Activated CD4-positive, alpha-beta memory T cell treated with anti-CD3 and anti-CD28 coated beads for 36 hours (primary cell): ENCODE data around the gene ADGRG2. TPM values are rescaled to one million over a fixed set of nuclear protein-coding genes. Genes with fewer than 3 reads are reported as not detected.

ENCODE experiments used
- CTCF ChIA-PET: fragments of 350-600 bp; sonication (Branson Sonifier 250); formaldehyde crosslinking; loops from one replicate; lab custom pipeline; 2021; ENCODE audit warnings: antibody characterized with exemption, inconsistent platforms; lab: Charles Lee
- POLR2A ChIA-PET: fragments of 350-600 bp; sonication (Branson Sonifier 250); formaldehyde crosslinking; loops from one replicate; lab custom pipeline; 2021; ENCODE audit warnings: antibody characterized with exemption; lab: Charles Lee
- DNase-seq: peaks from one replicate; pipeline ENCODE4 v3.0.0-alpha.2; 2020
- H3K27ac Mint-ChIP-seq: one replicate; pipeline ENCODE4 v1.8.0; 2021; ENCODE audit warnings: mixed read lengths
- H3K27me3 Mint-ChIP-seq: one replicate; pipeline ENCODE4 v1.8.0; 2021; ENCODE audit warnings: mixed read lengths
- H3K36me3 Mint-ChIP-seq: one replicate; pipeline ENCODE4 v1.8.0; 2021; ENCODE audit warnings: mixed read lengths
- H3K4me1 Mint-ChIP-seq: one replicate; pipeline ENCODE4 v1.8.0; 2021; ENCODE audit warnings: low read depth, mixed read lengths
- H3K4me3 Mint-ChIP-seq: one replicate; pipeline ENCODE4 v1.8.0; 2021; ENCODE audit warnings: mild to moderate bottlenecking, mixed read lengths
- H3K9me3 Mint-ChIP-seq: one replicate; pipeline ENCODE4 v1.8.0; 2021; ENCODE audit warnings: mixed read lengths
- intact Hi-C: fragments of 100-400 bp; cut with micrococcal nuclease; formaldehyde crosslinking; loops from one replicate; pipeline ENCODE4 v1.15.1; 2023
- total RNA-seq, 2 experiments: library from RNA; stranded (reverse); gene quantifications; one replicate each; pipeline ENCODE4 v1.2.3, GENCODE V29; 2021

The ADGRG2 gene
- total RNA-seq, 2 experiments from 2014 or later, result not detected

DNA sequence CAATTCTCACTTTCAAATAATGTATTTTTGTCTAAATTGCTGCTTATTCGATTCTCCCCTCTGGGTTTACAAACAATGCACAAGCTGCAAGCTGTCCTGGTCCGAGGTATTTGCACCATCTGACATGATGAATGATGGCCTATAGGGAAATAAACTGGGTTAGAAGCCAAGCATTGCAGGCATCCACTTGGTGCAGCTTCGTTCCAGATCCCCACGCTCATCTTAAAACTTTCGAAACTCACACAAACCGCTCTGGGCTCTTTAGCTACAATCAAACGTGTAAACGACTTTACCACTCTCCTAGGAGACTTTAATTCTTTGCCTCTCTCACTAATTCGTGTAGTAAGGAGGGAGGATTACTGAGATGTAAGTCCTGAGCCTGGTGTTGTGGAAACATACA is 157.4 kb downstream of the ADGRG2 start:
- no peak for DNase-seq
- H3K9me3 Mint-ChIP-seq, result no peaks in the 10 kb centered on the region
- no peaks in the 10 kb centered on the region for H3K36me3 Mint-ChIP-seq
- POLR2A ChIA-PET, result no interaction called here
- H3K27me3 Mint-ChIP-seq, result no peaks in the 10 kb centered on the region
- intact Hi-C loops, result no loop called here
- H3K27ac Mint-ChIP-seq, result no peak overlapping the region
- H3K4me1 Mint-ChIP-seq, result peaks cover 23% of the 10 kb centered on the region
- no peak overlapping the region for H3K4me3 Mint-ChIP-seq
- CTCF ChIA-PET, result no interaction called here

DNA sequence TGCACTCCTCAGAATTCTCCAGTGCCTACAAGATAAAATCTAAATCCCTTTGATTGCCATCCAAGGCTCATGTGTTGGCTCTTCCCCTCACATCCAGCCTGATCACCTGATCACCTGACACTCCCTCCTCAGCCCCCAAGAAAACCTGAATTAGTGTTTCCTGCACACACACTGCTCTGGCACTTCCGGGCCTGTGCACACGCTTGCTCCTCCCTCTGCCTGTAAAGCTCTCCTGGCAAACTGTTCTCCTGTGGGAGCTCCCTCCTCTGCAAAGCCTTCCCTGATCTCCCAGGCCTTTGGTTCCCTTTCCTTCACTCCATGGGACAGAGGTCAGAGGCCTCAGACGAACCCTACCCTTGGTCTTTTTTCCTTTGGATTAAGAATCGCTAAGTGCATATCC is 158.2 kb downstream of the ADGRG2 start:
- H3K27ac Mint-ChIP-seq, result no peak overlapping the region
- POLR2A ChIA-PET, result no interaction called here
- CTCF ChIA-PET, result no interaction called here
- no peak overlapping the region for H3K4me3 Mint-ChIP-seq
- H3K36me3 Mint-ChIP-seq, result no peaks in the 10 kb centered on the region
- H3K27me3 Mint-ChIP-seq, result no peaks in the 10 kb centered on the region
- H3K4me1 Mint-ChIP-seq, result peaks cover 26% of the 10 kb centered on the region
- no peak for DNase-seq
- intact Hi-C loops, result no loop called here
- H3K9me3 Mint-ChIP-seq, result no peaks in the 10 kb centered on the region

DNA sequence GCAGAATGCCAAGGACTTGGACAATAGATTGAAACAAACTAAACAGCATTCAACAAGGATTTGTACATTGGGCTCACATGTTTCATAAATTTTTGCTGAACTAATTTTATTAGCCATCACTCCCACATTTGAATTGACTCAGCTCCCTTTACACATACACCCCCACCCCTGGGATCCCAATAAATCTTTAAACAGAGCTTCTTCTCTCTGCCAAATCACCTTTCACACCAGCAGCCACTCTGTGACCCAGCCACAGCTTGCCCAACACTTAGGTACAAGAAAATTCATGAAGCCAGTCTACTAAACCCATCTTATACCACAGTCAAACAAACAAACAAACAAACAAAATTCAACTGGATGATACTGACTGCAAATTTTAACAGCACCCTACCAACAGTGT is 159.9 kb downstream of the ADGRG2 start:
- no peaks in the 10 kb centered on the region for H3K36me3 Mint-ChIP-seq
- ChIA-PET CTCF (no interaction called here), POLR2A (no interaction called here)
- intact Hi-C loops, result no loop called here
- no peaks in the 10 kb centered on the region for H3K9me3 Mint-ChIP-seq
- no peaks in the 10 kb centered on the region for H3K27me3 Mint-ChIP-seq
- H3K4me3 Mint-ChIP-seq, result no peak overlapping the region
- no peak for DNase-seq
- H3K4me1 Mint-ChIP-seq, result peaks cover 26% of the 10 kb centered on the region
- no peak overlapping the region for H3K27ac Mint-ChIP-seq

DNA sequence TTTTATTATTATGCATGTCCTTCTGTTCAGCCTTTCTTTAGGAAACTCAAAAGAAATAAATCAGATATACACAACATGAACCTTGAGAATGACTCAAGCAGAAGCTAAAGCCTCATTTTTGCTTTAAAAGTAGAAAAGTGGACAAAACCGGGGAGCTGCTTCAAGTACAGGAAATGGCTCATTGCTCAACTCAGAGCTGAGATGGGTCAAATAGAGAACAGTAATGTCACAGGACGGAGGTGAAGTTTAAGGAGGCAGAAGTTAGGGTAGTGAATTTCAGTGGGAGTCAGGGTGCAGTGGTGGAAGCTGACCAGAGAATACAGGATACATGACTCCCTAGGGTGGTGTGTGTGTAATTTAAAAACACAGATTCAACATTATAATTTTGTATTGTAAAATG is 160.6 kb downstream of the ADGRG2 start:
- H3K4me3 Mint-ChIP-seq, result no peak overlapping the region

DNA sequence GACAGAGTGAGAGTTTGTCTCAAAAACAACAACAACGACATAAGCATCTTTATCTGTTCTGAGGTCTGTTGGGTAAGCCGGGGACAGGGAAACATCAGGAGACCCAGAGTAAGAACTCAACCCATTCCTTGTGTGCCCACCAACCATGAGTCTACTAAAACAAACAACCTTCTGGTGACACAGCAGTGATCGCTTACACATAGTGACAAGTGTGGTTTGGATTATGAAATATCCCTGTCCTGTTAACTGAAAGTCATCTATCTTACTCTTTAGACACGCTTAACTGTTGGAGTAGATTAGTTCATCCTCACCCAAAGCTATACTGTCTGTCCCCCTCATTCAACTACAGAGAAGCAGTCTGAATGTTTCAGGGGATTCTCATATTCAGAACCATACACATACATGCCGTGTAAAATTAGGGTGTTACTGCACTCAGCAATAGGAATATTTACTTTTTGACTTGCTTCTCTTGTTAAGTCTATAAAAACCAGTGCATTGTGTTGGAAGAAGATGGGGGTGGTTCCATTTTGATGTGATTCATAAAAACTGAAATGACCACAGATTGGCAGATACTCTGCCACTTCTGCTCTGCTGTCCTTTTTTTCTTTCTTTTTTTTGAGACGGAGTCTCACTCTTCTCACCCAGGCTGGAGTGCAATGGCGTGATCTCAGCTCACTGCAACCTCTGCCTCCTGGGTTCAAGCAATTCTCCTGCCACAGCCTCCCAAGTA is 165.8 kb downstream of the ADGRG2 start:
- intact Hi-C loops, result no loop called here
- H3K4me1 Mint-ChIP-seq, result peaks cover 20% of the 10 kb centered on the region
- DNase-seq, result no peak
- H3K27ac Mint-ChIP-seq, result no peak overlapping the region
- H3K27me3 Mint-ChIP-seq, result no peaks in the 10 kb centered on the region
- ChIA-PET POLR2A (no interaction called here), CTCF (no interaction called here)
- no peak overlapping the region for H3K4me3 Mint-ChIP-seq
- H3K36me3 Mint-ChIP-seq, result peaks cover 6% of the 10 kb centered on the region
- H3K9me3 Mint-ChIP-seq, result no peaks in the 10 kb centered on the region

More for the DNA sequence above, 160.6 kb downstream of the ADGRG2 start:
- no peak for DNase-seq
- Mint-ChIP-seq H3K36me3 (no peaks in the 10 kb centered on the region), H3K27ac (no peak overlapping the region), H3K9me3 (no peaks in the 10 kb centered on the region), H3K27me3 (no peaks in the 10 kb centered on the region), H3K4me1 (peaks cover 26% of the 10 kb centered on the region)
- CTCF ChIA-PET, result no interaction called here
- POLR2A ChIA-PET, result no interaction called here
- intact Hi-C loops, result no loop called here

DNA sequence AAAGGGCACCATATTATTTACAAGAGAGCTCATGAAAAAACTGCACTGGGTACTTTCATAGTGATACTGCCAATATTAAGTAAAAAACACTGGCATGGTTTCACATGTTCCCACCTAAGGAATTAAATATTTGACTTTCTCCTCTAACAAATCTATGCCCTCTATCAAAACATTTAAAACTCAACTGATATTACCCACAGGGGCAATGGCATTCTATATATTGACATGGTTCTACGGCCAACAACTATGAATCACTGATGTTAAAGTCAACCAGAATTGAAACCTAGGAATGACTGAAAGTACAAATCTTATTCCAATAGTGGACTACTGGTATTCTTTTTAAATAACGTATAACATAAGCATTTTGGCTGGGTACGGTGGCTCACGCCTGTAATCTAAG is 166.6 kb downstream of the ADGRG2 start:
- DNase-seq, result no peak
- Mint-ChIP-seq H3K27ac (no peak overlapping the region), H3K9me3 (no peaks in the 10 kb centered on the region), H3K36me3 (peaks cover 9% of the 10 kb centered on the region), H3K4me3 (no peak overlapping the region), H3K4me1 (peaks cover 20% of the 10 kb centered on the region), H3K27me3 (no peaks in the 10 kb centered on the region)
- intact Hi-C loops, result no loop called here
- ChIA-PET CTCF (no interaction called here), POLR2A (no interaction called here)

DNA sequence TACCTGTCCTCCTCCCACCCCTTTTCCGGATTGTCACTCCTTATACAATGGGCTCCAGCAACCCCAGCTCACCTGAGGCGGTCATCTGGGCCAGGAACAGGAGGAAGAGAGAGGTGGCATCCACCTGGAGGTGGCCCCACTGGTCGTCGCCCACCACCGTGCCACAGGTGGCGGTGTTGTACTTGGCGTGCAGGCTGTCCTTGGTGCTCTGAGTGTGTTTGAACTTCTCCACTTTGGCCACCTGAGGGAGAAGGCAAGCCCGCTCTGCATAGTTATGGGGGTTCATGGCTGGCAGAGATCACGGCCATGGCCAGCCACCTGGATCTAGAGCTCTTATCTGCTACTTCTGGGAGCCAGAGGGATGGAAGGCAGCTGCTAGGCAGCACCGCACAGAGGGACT is 171.2 kb downstream of the ADGRG2 start:
- H3K27ac Mint-ChIP-seq, result no peak overlapping the region
- H3K4me1 Mint-ChIP-seq, result peaks cover 8% of the 10 kb centered on the region
- H3K9me3 Mint-ChIP-seq, result no peaks in the 10 kb centered on the region
- H3K4me3 Mint-ChIP-seq, result no peak overlapping the region
- intact Hi-C loops, result no loop called here
- H3K36me3 Mint-ChIP-seq, result peaks cover 17% of the 10 kb centered on the region
- H3K27me3 Mint-ChIP-seq, result no peaks in the 10 kb centered on the region
- POLR2A ChIA-PET, result no interaction called here
- no peak for DNase-seq
- CTCF ChIA-PET, result no interaction called here

DNA sequence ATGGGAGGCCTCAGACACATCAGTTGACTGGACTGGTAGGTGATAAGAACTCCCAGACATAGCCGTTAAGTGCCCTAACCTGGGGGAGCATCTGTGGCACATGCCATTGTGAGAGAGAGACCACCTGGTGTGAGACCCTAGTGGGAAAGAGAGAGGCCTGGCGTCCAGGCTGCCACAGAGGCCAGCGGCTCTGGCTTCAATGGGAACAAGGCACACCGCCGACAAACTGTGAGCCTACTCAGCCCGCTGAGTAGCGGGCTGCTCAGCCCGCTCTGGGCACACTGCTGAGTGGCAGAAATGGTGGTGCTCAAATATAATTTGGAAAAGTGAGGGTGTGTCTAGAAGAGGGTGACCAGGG is 172.3 kb downstream of the ADGRG2 start:
- no peak for DNase-seq
- no peaks in the 10 kb centered on the region for H3K9me3 Mint-ChIP-seq
- CTCF ChIA-PET, result no interaction called here
- no peaks in the 10 kb centered on the region for H3K27me3 Mint-ChIP-seq
- peaks cover 17% of the 10 kb centered on the region for H3K36me3 Mint-ChIP-seq
- H3K4me3 Mint-ChIP-seq, result no peak overlapping the region
- peaks cover 6% of the 10 kb centered on the region for H3K4me1 Mint-ChIP-seq
- POLR2A ChIA-PET, result no interaction called here
- intact Hi-C loops, result no loop called here
- H3K27ac Mint-ChIP-seq, result no peak overlapping the region

DNA sequence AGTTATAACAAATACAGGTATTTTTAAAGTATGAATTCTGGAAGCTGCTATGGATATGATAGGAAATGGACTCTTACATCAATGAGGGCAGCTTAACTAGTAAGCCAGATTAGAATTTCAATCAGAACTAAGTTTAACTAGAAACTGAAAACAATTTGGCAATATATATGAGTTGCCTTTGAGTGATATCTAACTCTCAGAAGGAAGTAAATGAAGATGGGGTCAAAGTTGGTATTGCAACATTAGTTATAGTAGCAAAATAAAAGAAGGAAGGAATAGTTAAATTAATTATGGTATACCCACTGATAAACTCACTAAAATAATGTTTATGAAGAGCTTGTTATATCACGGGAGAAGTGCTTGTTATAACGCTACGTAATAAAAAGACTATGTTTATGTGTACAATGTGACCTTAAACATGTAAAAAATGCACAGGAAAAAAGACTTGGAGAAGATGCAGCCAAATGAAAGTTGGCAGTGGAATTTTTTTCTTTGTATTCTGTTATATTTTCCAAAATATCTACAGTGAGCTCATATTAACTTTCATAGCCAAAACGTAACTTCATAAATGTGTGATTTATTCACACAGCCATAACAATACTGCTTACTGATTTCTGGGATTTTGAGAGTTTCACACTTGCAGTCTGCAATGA is 172.9 kb downstream of the ADGRG2 start:
- Mint-ChIP-seq H3K4me1 (peaks cover 4% of the 10 kb centered on the region), H3K27ac (no peak overlapping the region), H3K27me3 (no peaks in the 10 kb centered on the region), H3K36me3 (peaks cover 17% of the 10 kb centered on the region), H3K4me3 (no peak overlapping the region), H3K9me3 (no peaks in the 10 kb centered on the region)
- no peak for DNase-seq
- ChIA-PET POLR2A (no interaction called here), CTCF (no interaction called here)
- intact Hi-C loops, result no loop called here

DNA sequence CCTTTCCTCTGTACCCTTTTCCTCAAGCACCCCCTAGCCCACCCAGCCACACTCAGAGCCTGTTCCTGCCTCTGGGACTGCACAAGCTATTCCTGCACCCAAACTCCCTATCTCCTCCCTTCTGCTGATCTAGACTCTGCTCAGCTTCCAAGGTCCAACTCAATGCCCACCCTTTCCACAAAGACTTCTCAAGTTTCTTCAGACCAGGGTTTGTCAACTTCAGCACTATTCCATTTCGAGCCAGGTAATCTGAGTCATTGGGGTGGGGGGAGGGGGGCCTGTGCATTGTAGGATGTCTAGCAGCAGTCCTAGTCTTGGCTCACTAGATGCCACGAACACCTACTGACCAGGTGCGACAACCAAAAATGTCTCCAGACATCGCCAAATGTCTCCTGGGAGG is 175.7 kb downstream of the ADGRG2 start:
- Mint-ChIP-seq H3K36me3 (peaks cover 12% of the 10 kb centered on the region), H3K4me1 (no peaks in the 10 kb centered on the region), H3K27ac (no peak overlapping the region), H3K9me3 (no peaks in the 10 kb centered on the region), H3K4me3 (no peak overlapping the region), H3K27me3 (no peaks in the 10 kb centered on the region)
- POLR2A ChIA-PET, result no interaction called here
- DNase-seq, result no peak
- CTCF ChIA-PET, result no interaction called here
- intact Hi-C loops, result no loop called here

DNA sequence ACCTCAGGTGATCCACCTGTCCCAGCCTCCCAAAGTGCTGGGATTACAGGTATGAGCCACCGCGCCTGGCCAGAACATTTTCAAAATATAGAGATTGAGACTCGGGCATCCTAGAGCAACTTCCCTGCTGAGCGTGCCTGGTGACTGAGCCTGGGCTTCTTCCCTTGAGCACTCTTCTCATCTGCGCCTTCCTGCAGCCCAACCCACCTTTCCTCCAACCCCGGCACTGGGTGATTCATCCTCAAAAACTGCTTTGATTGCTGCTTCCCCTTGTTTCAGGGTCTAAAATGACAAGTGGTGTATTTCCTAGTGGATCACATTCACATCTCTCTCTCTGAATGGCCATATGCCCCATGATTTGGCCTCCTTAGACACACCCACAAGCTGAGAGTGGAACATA is 176.1 kb downstream of the ADGRG2 start:
- no peak overlapping the region for H3K4me3 Mint-ChIP-seq

DNA sequence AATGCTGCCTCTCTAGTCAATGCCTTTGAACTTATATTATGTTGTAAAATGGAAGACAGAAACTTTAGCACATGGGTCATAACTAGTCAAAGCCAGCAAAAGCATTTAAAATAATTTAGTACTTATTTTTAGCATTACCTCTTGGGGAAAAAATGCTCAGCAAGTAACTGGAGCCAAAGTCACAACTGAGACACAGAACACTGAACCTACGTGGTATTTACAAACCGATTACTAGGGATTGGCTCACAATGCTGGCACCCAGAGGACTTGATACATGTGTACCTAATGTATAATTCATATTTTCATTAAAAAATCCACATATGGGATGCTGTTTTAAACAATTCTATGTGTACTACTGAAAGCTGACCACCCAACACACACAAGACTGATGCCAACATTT is 176.8 kb downstream of the ADGRG2 start:
- ChIA-PET POLR2A (no interaction called here), CTCF (no interaction called here)
- no peak for DNase-seq
- Mint-ChIP-seq H3K4me3 (no peak overlapping the region), H3K27me3 (no peaks in the 10 kb centered on the region), H3K36me3 (peaks cover 8% of the 10 kb centered on the region), H3K27ac (no peak overlapping the region), H3K4me1 (no peaks in the 10 kb centered on the region), H3K9me3 (no peaks in the 10 kb centered on the region)
- intact Hi-C loops, result no loop called here

More for the DNA sequence above, 176.1 kb downstream of the ADGRG2 start:
- H3K27ac Mint-ChIP-seq, result no peak overlapping the region
- no peaks in the 10 kb centered on the region for H3K9me3 Mint-ChIP-seq
- no peaks in the 10 kb centered on the region for H3K4me1 Mint-ChIP-seq
- H3K36me3 Mint-ChIP-seq, result peaks cover 8% of the 10 kb centered on the region
- no peaks in the 10 kb centered on the region for H3K27me3 Mint-ChIP-seq
- POLR2A ChIA-PET, result no interaction called here
- CTCF ChIA-PET, result no interaction called here
- no peak for DNase-seq
- intact Hi-C loops, result no loop called here

DNA sequence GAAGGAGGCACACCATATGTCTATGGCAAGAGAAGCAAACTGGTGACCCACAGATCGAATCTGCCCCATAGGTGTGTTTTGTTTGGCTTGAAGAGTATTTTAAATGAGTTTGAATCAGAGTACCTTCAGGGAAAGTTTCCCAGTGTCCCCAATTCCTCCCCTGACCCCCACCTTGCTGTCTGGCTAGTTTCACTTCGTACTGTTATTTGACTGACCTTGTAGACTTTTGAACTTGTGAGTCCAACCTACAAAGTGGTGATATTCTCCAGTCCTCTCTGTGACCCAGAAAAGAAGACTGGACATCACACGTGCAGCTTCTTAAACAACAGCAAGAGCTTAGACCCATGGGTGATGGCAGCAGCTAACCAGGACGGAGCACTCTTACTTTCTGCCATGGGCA is 177.8 kb downstream of the ADGRG2 start:
- Mint-ChIP-seq H3K27me3 (no peaks in the 10 kb centered on the region), H3K4me1 (no peaks in the 10 kb centered on the region), H3K36me3 (peaks cover 5% of the 10 kb centered on the region), H3K27ac (no peak overlapping the region), H3K9me3 (no peaks in the 10 kb centered on the region), H3K4me3 (no peak overlapping the region)
- intact Hi-C loops, result no loop called here
- CTCF ChIA-PET, result no interaction called here
- no peak for DNase-seq
- POLR2A ChIA-PET, result no interaction called here
